Endodermal cell (in vitro differentiated cells): ENCODE measurements around the gene OTOA. TPM values are rescaled to one million over a fixed set of nuclear protein-coding genes. Genes with fewer than 3 reads are reported as not detected.
"Not testable (repeated sequence)": the region's sequence is repeated elsewhere in the genome, so short reads cannot be mapped to it uniquely, and the experiment has no call there.

ENCODE experiments used
- DNase-seq: peaks from one replicate; pipeline ENCODE4 v3.0.0-alpha.2; 2017
- H3K27ac ChIP-seq: 2 replicates; pipeline ENCODE4 v1.5.1; 2013; ENCODE audit warnings: mild to moderate bottlenecking, low read depth, low read length, moderate library complexity
- H3K27me3 ChIP-seq: 2 replicates; pipeline ENCODE4 v1.6.1; 2013; ENCODE audit warnings: mild to moderate bottlenecking, low read length, moderate library complexity; ENCODE audit not compliant: insufficient read depth, control insufficient read depth, poor library complexity, severe bottlenecking
- H3K36me3 ChIP-seq: 2 replicates; pipeline ENCODE4 v1.7.0; 2013; ENCODE audit warnings: mild to moderate bottlenecking, low read length, moderate library complexity; ENCODE audit not compliant: control insufficient read depth, insufficient read depth
- H3K4me1 ChIP-seq: one replicate; pipeline ENCODE4 v1.7.0; 2013; ENCODE audit warnings: low read length; ENCODE audit not compliant: control insufficient read depth, insufficient read depth
- H3K4me3 ChIP-seq: 2 replicates; pipeline ENCODE4 v1.5.1; 2013; ENCODE audit warnings: mild to moderate bottlenecking, low read length, moderate library complexity
- H3K9ac ChIP-seq: 2 replicates; pipeline ENCODE4 v1.6.1; 2013; ENCODE audit warnings: mild to moderate bottlenecking, low read length, moderate library complexity; ENCODE audit not compliant: poor library complexity, severe bottlenecking; ENCODE audit errors: extremely low read depth
- H3K9me3 ChIP-seq: 2 replicates; pipeline ENCODE4 v1.6.1; 2013; ENCODE audit warnings: mild to moderate bottlenecking, low read length, moderate library complexity; ENCODE audit not compliant: control insufficient read depth
- H3K27ac Mint-ChIP-seq: 2 replicates; pipeline ENCODE4 v1.8.0; 2020; ENCODE audit warnings: mixed read lengths
- H3K27me3 Mint-ChIP-seq: 2 replicates; pipeline ENCODE4 v1.8.0; 2021; ENCODE audit warnings: mild to moderate bottlenecking, mixed read lengths; ENCODE audit not compliant: insufficient read depth
- H3K36me3 Mint-ChIP-seq: 2 replicates; pipeline ENCODE4 v1.8.0; 2020; ENCODE audit warnings: low read depth, mixed read lengths
- H3K4me1 Mint-ChIP-seq: 2 replicates; pipeline ENCODE4 v1.8.0; 2020; ENCODE audit warnings: mixed read lengths
- H3K4me3 Mint-ChIP-seq: 2 replicates; pipeline ENCODE4 v1.8.0; 2020; ENCODE audit warnings: mild to moderate bottlenecking, moderate library complexity, mixed read lengths
- H3K9me3 Mint-ChIP-seq: 2 replicates; pipeline ENCODE4 v1.8.0; 2020; ENCODE audit warnings: mild to moderate bottlenecking, mixed read lengths
- CTCF ChIP-seq: fragments of 200-600 bp; sonication (generic); conservative IDR thresholded peaks from 2 replicates; pipeline ENCODE4 v1.5.0; 2021; ENCODE audit warnings: antibody characterized with exemption, mild to moderate bottlenecking
- WGBS, 2 experiments: methylation state at CpG; one replicate each; pipeline versions ENCODE4 v1.1.5 to v1.1.7; 2013; ENCODE audit warnings: missing lambda C conversion rate in 2 of 2, mixed read lengths in 1 of 2; ENCODE audit not compliant: insufficient coverage in 1 of 2, insufficient read length in 1 of 2; 5-methylcytosine and 5-hydroxymethylcytosine counted together
- total RNA-seq, 2 donors: library from RNA; stranded (reverse); fragmentation: NEBNext Ultra II Directional in 1 of 2; extraction: Animal tissue kit (Norgen Biotek cat#: 25700) in 1 of 2; gene quantifications; 2 replicates in 1 of 2; 3 replicates in 1 of 2; pipeline ENCODE4 v1.2.1, GENCODE V29; 2021

The OTOA gene
- total RNA-seq, 2 donors from 2014 or later: 0.07 to 0.09 TPM

DNA sequence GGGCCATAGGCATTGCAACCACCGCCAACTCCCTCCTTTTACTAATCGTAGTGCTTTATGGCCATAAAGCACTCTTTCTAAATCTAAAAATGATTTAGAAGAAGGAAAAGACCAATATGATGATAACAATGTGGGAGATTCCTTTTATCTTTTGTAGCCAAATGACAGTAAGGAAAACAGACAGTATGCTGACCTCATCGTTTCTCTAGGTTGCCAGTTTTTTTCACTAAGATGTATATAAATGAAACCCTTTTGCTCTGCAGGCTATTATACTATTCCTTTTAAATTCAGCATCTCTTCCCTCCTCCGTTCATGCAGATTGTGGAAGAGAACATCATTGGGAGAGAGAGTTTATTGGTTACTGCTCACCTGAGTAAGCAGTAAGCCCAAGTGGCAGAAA lies 25.3 kb downstream of the OTOA start:
- H3K4me3 ChIP-seq: no peak overlapping the region
- Mint-ChIP-seq H3K27ac (no peak overlapping the region), H3K9me3 (peaks cover 4% of the 10 kb centered on the region), H3K36me3 (no peaks in the 10 kb centered on the region), H3K4me1 (no peaks in the 10 kb centered on the region), H3K27me3 (peaks cover 19% of the 10 kb centered on the region), H3K4me3 (no peak overlapping the region)
- no peaks in the 10 kb centered on the region for H3K9me3 ChIP-seq
- no peak for TF ChIP-seq CTCF
- DNase-seq: no peak
- H3K27ac ChIP-seq: no peak overlapping the region
- 83 to 85% methylated on average over 3 to 4 of the region's 4 CpGs for WGBS, 2 experiments
- H3K4me1 ChIP-seq: no peaks in the 10 kb centered on the region
- H3K9ac ChIP-seq: no peak overlapping the region
- H3K36me3 ChIP-seq: no peaks in the 10 kb centered on the region
- H3K27me3 ChIP-seq: peaks cover 9% of the 10 kb centered on the region

GRCh38 chr16:21690967-21691366 lies 27.2 kb downstream of the OTOA start:
- not testable (repeated sequence) for H3K9ac ChIP-seq, H3K4me1 ChIP-seq, H3K36me3 ChIP-seq, H3K36me3 Mint-ChIP-seq, H3K27ac Mint-ChIP-seq, H3K27me3 ChIP-seq, DNase-seq, H3K4me1 Mint-ChIP-seq, H3K9me3 ChIP-seq, H3K27ac ChIP-seq, H3K4me3 ChIP-seq, H3K9me3 Mint-ChIP-seq, H3K4me3 Mint-ChIP-seq
- H3K27me3 Mint-ChIP-seq: peaks cover 22% of the 10 kb centered on the region
- WGBS, 2 experiments: 40 to 97% methylated on average over 1 to 3 of the region's 4 CpGs

DNA sequence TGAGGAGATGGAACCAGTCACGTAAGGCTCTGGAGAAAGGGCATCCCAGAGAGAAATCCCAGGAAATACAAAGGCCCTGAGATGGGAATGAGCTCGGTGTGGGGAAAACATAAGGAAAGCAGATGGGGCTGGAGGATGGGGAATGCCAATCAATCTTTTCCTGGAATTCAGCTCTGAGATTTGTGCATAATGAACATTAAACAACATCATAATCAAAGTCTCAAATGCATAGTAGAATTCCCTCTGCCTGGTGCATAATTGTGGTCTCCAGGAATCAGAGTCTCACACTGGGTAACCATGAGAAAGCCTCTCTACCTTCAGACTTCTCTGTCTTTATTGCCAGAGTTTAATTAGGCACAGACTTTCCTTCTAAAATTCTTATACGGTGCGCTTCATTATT lies 30.8 kb downstream of the OTOA start:
- H3K27ac Mint-ChIP-seq: no peak overlapping the region
- H3K36me3 Mint-ChIP-seq: no peaks in the 10 kb centered on the region
- Histone ChIP-seq H3K36me3 (no peaks in the 10 kb centered on the region), H3K27me3 (no peaks in the 10 kb centered on the region), H3K4me1 (no peaks in the 10 kb centered on the region), H3K9me3 (no peaks in the 10 kb centered on the region), H3K27ac (no peak overlapping the region), H3K4me3 (no peak overlapping the region), H3K9ac (no peak overlapping the region)
- no peak overlapping the region for H3K4me3 Mint-ChIP-seq
- H3K27me3 Mint-ChIP-seq: peaks cover 8% of the 10 kb centered on the region
- 91 to 96% methylated on average over 2 to 4 of the region's 4 CpGs for WGBS, 2 experiments
- no peak for DNase-seq
- H3K4me1 Mint-ChIP-seq: no peaks in the 10 kb centered on the region
- TF ChIP-seq CTCF: no peak
- no peaks in the 10 kb centered on the region for H3K9me3 Mint-ChIP-seq

DNA sequence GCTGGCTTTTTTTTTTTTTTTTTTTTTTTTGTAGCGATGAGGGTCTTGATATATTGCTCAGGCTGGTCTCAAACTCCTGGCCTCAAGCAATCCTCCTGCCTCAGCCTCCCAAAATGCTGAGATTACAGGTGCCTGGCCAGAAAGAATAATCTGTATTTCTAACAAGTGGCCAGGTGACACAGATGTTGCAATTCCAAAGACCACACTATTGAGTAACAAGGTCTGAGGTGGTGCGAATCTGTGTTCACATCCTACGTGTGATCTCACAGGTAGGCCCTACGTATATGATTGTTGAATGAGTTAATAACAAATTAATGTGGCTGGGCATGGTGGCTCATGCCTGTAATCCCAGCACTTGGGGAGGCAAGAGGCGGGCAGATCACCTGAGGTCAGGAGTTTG lies 33.3 kb downstream of the OTOA start:
- TF ChIP-seq CTCF: no peak
- no peaks in the 10 kb centered on the region for H3K36me3 ChIP-seq
- 95 to 96% methylated on average over 3 to 5 of the region's 5 CpGs for WGBS, 2 experiments
- H3K9ac ChIP-seq: no peak overlapping the region
- H3K9me3 ChIP-seq: no peaks in the 10 kb centered on the region
- Mint-ChIP-seq H3K27me3 (peaks cover 5% of the 10 kb centered on the region), H3K9me3 (no peaks in the 10 kb centered on the region), H3K36me3 (no peaks in the 10 kb centered on the region), H3K4me3 (no peak overlapping the region), H3K4me1 (no peaks in the 10 kb centered on the region), H3K27ac (no peak overlapping the region)
- DNase-seq: no peak
- H3K4me3 ChIP-seq: no peak overlapping the region
- H3K27me3 ChIP-seq: no peaks in the 10 kb centered on the region
- no peaks in the 10 kb centered on the region for H3K4me1 ChIP-seq
- H3K27ac ChIP-seq: no peak overlapping the region
